ENCODE data around the gene ADAT1. TPM values are rescaled to one million over a fixed set of nuclear protein-coding genes. Genes with fewer than 3 reads are reported as not detected.

The ADAT1 gene
- total and polyA plus RNA-seq, 4 donors, result 13.2 to 42.3 (median 18.5) TPM

DNA sequence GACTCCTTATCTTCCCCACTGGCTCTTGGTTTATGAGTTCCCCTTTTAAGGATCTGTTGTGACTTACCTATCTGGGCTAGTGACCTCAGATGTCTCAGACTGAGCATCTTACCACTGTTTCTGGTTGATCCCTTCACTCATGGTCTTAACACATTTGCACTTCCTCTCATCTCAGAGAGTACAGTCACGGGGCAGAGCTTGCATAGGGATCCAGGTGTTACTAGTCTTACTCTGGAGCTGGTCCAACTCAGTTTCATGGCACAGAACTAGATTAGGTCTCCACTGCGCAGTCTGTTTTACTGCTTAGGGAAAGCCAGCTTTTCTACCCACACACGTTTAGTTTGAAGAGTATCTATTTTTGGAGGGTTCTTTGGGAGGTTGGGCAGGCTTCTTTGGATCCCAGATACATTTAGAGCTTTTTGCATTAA is 46.7 kb downstream of the ADAT1 start:
- Histone ChIP-seq H3K27ac (ENCODE audit: low read depth in 1 of 2, low read length in 2 of 2) (no peak overlapping the region), H3K9ac (ENCODE audit: low read depth in 1 of 2, low read length in 2 of 2) (no peak overlapping the region), H3K9me3 (ENCODE audit: control insufficient read depth in 4 of 4, low read length in 3 of 4) (no peaks in the 10 kb centered on the region), H3K36me3 (ENCODE audit: control insufficient read depth in 4 of 4, insufficient read depth in 3 of 4, low read depth in 1 of 4, low read length in 3 of 4) (peaks cover 8 to 59% (median 49%) of the 10 kb centered on the region in 4 donors), H3K27me3 (ENCODE audit: control insufficient read depth in 4 of 4, insufficient read depth in 4 of 4, low read length in 3 of 4) (no peaks in the 10 kb centered on the region), H3K4me3 (ENCODE audit: low read depth in 1 of 3, low read length in 3 of 3) (no peak overlapping the region), H3K4me1 (ENCODE audit: control insufficient read depth in 4 of 4, insufficient read depth in 4 of 4, low read length in 3 of 4) (peaks cover 0 to 3% (median 0%) of the 10 kb centered on the region in 4 donors)
- no peak for TF ChIP-seq YY1 (IDR thresholded peaks at IDR 0.05)
- TF ChIP-seq, protein P1, sequence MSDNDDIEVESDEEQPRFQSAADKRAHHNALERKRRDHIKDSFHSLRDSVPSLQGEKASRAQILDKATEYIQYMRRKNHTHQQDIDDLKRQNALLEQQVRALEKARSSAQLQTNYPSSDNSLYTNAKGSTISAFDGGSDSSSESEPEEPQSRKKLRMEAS (IDR thresholded peaks at IDR 0.05), result no peak
- no peak for TF ChIP-seq FOXA2 (IDR thresholded peaks at IDR 0.05)
- no peak for DNase-seq (ENCODE audit: low spot score)
- WGBS, result 78% methylated on average over 3 of the region's 3 CpGs

DNA sequence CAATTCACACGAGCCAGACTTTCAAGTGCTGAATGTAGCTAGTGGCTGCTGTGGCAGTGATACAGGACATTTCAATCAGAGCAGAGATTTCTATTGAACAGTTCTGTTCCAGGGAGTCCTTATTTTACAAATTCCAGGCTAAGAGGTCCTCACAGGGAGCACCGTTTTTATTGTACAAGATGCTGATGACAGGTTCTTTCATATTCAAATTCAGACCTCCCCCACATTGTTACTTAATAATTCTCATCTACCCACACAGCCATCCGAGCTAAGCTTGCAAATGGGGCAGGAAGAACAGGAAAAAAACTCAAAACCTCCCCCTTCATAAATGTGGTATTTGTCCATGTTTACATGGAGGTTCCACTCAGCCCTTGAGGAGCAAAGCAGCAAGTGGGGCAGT is 47.1 kb downstream of the ADAT1 start:
- TF ChIP-seq JUND (IDR thresholded peaks at IDR 0.05), result no peak
- no peak for TF ChIP-seq RXRA (IDR thresholded peaks at IDR 0.05)
- no peak for TF ChIP-seq NR2F2 (IDR thresholded peaks at IDR 0.05)
- TF ChIP-seq, protein P2, sequence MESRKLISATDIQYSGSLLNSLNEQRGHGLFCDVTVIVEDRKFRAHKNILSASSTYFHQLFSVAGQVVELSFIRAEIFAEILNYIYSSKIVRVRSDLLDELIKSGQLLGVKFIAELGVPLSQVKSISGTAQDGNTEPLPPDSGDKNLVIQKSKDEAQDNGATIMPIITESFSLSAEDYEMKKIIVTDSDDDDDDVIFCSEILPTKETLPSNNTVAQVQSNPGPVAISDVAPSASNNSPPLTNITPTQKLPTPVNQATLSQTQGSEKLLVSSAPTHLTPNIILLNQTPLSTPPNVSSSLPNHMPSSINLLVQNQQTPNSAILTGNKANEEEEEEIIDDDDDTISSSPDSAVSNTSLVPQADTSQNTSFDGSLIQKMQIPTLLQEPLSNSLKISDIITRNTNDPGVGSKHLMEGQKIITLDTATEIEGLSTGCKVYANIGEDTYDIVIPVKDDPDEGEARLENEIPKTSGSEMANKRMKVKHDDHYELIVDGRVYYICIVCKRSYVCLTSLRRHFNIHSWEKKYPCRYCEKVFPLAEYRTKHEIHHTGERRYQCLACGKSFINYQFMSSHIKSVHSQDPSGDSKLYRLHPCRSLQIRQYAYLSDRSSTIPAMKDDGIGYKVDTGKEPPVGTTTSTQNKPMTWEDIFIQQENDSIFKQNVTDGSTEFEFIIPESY (IDR thresholded peaks at IDR 0.05), result no peak
- TF ChIP-seq, protein P3, sequence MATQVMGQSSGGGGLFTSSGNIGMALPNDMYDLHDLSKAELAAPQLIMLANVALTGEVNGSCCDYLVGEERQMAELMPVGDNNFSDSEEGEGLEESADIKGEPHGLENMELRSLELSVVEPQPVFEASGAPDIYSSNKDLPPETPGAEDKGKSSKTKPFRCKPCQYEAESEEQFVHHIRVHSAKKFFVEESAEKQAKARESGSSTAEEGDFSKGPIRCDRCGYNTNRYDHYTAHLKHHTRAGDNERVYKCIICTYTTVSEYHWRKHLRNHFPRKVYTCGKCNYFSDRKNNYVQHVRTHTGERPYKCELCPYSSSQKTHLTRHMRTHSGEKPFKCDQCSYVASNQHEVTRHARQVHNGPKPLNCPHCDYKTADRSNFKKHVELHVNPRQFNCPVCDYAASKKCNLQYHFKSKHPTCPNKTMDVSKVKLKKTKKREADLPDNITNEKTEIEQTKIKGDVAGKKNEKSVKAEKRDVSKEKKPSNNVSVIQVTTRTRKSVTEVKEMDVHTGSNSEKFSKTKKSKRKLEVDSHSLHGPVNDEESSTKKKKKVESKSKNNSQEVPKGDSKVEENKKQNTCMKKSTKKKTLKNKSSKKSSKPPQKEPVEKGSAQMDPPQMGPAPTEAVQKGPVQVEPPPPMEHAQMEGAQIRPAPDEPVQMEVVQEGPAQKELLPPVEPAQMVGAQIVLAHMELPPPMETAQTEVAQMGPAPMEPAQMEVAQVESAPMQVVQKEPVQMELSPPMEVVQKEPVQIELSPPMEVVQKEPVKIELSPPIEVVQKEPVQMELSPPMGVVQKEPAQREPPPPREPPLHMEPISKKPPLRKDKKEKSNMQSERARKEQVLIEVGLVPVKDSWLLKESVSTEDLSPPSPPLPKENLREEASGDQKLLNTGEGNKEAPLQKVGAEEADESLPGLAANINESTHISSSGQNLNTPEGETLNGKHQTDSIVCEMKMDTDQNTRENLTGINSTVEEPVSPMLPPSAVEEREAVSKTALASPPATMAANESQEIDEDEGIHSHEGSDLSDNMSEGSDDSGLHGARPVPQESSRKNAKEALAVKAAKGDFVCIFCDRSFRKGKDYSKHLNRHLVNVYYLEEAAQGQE (IDR thresholded peaks at IDR 0.05), result no peak
- TF ChIP-seq YY1 (IDR thresholded peaks at IDR 0.05), result no peak
- no peak for TF ChIP-seq FOXA1 (IDR thresholded peaks at IDR 0.05)
- TF ChIP-seq, protein P4, sequence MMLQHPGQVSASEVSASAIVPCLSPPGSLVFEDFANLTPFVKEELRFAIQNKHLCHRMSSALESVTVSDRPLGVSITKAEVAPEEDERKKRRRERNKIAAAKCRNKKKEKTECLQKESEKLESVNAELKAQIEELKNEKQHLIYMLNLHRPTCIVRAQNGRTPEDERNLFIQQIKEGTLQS (IDR thresholded peaks at IDR 0.05), result no peak
- no peak for TF ChIP-seq TAF1 (conservative IDR thresholded peaks at IDR 0.05)
- no peak for TF ChIP-seq HNF4G (IDR thresholded peaks at IDR 0.05)
- no peak for TF ChIP-seq SP1 (IDR thresholded peaks at IDR 0.05)
- no peak for TF ChIP-seq HNF4A (conservative IDR thresholded peaks at IDR 0.05)
- TF ChIP-seq RAD21 (IDR thresholded peaks at IDR 0.05), result no peak
- H3K4me1 ChIP-seq (ENCODE audit: control insufficient read depth in 4 of 4, insufficient read depth in 4 of 4, low read length in 3 of 4), result peaks cover 0 to 3% (median 0%) of the 10 kb centered on the region in 4 donors
- no peaks in the 10 kb centered on the region for H3K27me3 ChIP-seq (ENCODE audit: control insufficient read depth in 4 of 4, insufficient read depth in 4 of 4, low read length in 3 of 4)
- no peak overlapping the region for H3K9ac ChIP-seq (ENCODE audit: low read depth in 1 of 2, low read length in 2 of 2)
- no peak for DNase-seq (ENCODE audit: low spot score)
- peaks cover 8 to 64% (median 53%) of the 10 kb centered on the region in 4 donors for H3K36me3 ChIP-seq (ENCODE audit: control insufficient read depth in 4 of 4, insufficient read depth in 3 of 4, low read depth in 1 of 4, low read length in 3 of 4)
- H3K4me3 ChIP-seq (ENCODE audit: low read depth in 1 of 3, low read length in 3 of 3), result no peak overlapping the region
- 81% methylated on average over 3 of the region's 3 CpGs for WGBS
- no peak overlapping the region for H3K27ac ChIP-seq (ENCODE audit: low read depth in 1 of 2, low read length in 2 of 2)
- no peaks in the 10 kb centered on the region for H3K9me3 ChIP-seq (ENCODE audit: control insufficient read depth in 4 of 4, low read length in 3 of 4)

Measured in liver (tissue), 9 donors.